Testis (tissue), 3 donors: ENCODE measurements around the gene GPR158. TPM values are rescaled to one million over a fixed set of nuclear protein-coding genes. Genes with fewer than 3 reads are reported as not detected.
"Not testable (repeated sequence)": the region's sequence is repeated elsewhere in the genome, so short reads cannot be mapped to it uniquely, and the experiment has no call there.

Experiments
- DNase-seq: peaks from one replicate; pipeline ENCODE4 v3.0.0-alpha.2; 2019
- H3K27ac ChIP-seq, 2 donors: fragments of 200-600 bp; sonication (generic); one replicate each; pipeline ENCODE4 v1.5.1; 2019
- H3K27me3 ChIP-seq: fragments of 200-600 bp; sonication (generic); one replicate; pipeline ENCODE4 v1.5.1; 2019
- H3K36me3 ChIP-seq: fragments of 200-600 bp; sonication (generic); one replicate; pipeline ENCODE4 v1.5.1; 2017; ENCODE audit warnings: low read depth; ENCODE audit errors: missing control alignments
- H3K4me1 ChIP-seq: fragments of 200-600 bp; sonication (generic); one replicate; pipeline ENCODE4 v1.5.1; 2019
- H3K4me3 ChIP-seq, 2 donors: fragments of 200-600 bp; sonication (generic); one replicate each; pipeline ENCODE4 v1.5.1; 2017 to 2019
- H3K9me3 ChIP-seq: fragments of 200-600 bp; sonication (generic); one replicate; pipeline ENCODE4 v1.5.1; 2017
- CTCF ChIP-seq, 3 experiments: fragments of 450-650 bp in 2 of 3; fragments of 200-600 bp in 1 of 3; sonication (generic) in 1 of 3; IDR thresholded peaks; one replicate each; pipeline ENCODE4 v1.5.1; 2016 to 2019; ENCODE audit warnings: antibody characterized with exemption in 3 of 3, mild to moderate bottlenecking in 2 of 3, moderate library complexity in 1 of 3
- POLR2A ChIP-seq: fragments of 450-650 bp; IDR thresholded peaks from one replicate; pipeline ENCODE4 v1.6.1; 2017; ENCODE audit warnings: antibody characterized with exemption, mild to moderate bottlenecking, moderate library complexity
- WGBS, 2 donors: methylation state at CpG; one replicate each; pipeline ENCODE4 v1.1.5; 2018; 5-methylcytosine and 5-hydroxymethylcytosine counted together
- intact Hi-C: fragments of 100-400 bp; cut with DNase I; formaldehyde crosslinking; loops from one replicate; pipeline ENCODE4 v1.15.1; 2023; ENCODE audit warnings: low total_unique reads
- polyA plus RNA-seq: library from polyadenylated mRNA; stranded (reverse); fragments of 350-450 nt; fragmentation: Illumina TruSeq; extraction: RNeasy Lipid Tissue Mini Kit (QIAGEN cat#74804); gene quantifications from one replicate; pipeline ENCODE4 v1.2.3, GENCODE V29; 2014; ENCODE audit warnings: low read depth, low replicate concordance; ENCODE audit not compliant: insufficient read depth
- total RNA-seq, 2 donors: library from RNA; depleted of rRNA; stranded (reverse); fragments of >200 nt; gene quantifications; one replicate each; pipeline ENCODE4 v1.2.3, GENCODE V29; 2016

The GPR158 gene
- total and polyA plus RNA-seq, 3 donors from 2014 or later: 1.9 to 2.5 (median 2.0) TPM

- intact Hi-C loops: no loop called here
- no peak overlapping the region for H3K4me3 ChIP-seq
- no peak for DNase-seq
- H3K9me3 ChIP-seq: no peaks in the 10 kb centered on the region
- H3K4me1 ChIP-seq: no peaks in the 10 kb centered on the region
- TF ChIP-seq CTCF (IDR thresholded peaks at IDR 0.05): no peak
- no peak for TF ChIP-seq POLR2A
- no peaks in the 10 kb centered on the region for H3K36me3 ChIP-seq
- 22 to 34% methylated on average over 7 of the region's 7 CpGs for WGBS, 2 donors
- H3K27ac ChIP-seq: no peak overlapping the region
- no peaks in the 10 kb centered on the region for H3K27me3 ChIP-seq
These were observed 207.4 kb downstream of the GPR158 start for GRCh38 chr10:25382029-25382810.

DNA sequence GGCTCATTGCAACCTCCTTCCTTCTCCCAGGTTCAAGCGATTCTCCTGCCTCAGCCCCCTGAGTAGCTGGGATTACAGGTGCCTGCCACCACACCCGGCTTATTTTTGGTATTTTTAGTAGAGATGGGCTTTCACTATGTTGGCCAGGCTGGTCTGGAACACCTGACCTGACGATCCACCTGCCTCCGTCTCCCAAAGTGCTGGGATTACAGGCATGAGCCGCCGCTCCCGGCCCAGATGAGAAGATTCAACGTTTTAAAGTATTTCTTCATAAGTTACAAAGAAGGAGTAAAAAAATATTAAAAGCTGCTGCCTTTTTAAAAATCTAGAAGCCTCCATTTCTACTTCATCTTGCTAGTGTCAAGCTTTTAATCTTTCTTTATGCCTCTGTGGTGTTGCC is 208.1 kb downstream of the GPR158 start:
- DNase-seq, H3K4me1 ChIP-seq, H3K4me3 ChIP-seq, H3K9me3 ChIP-seq, intact Hi-C loops, H3K36me3 ChIP-seq, H3K27me3 ChIP-seq, H3K27ac ChIP-seq: not testable (repeated sequence)
- WGBS, 2 donors: 64 to 83% methylated on average over 8 of the region's 8 CpGs

DNA sequence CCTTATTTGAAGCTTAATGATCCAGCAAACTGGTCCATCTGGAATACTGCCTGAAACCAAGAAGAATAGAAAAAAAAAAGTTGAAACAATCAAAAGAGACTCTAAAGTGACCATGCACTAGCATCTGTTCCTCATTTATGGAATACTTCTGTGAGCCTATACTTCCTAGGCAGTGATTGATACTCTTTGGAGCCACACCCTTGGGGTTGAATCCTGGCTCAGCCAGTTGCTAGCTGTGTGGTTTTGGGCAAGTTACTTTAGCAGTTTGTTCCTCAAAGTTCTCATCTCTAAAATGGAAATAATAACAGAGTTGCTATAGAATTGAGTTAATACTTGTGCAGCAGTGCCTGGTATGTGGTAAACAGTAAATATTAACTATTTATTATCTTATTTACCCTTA is 208.9 kb downstream of the GPR158 start:
- Histone ChIP-seq H3K4me1 (no peaks in the 10 kb centered on the region), H3K36me3 (no peaks in the 10 kb centered on the region), H3K27ac (no peak overlapping the region), H3K9me3 (no peaks in the 10 kb centered on the region), H3K27me3 (no peaks in the 10 kb centered on the region), H3K4me3 (no peak overlapping the region)
- TF ChIP-seq CTCF (IDR thresholded peaks at IDR 0.05) (no peak), POLR2A (no peak)
- intact Hi-C loops: no loop called here
- no peak for DNase-seq

GRCh38 chr10:25384618-25385017 is 209.8 kb downstream of the GPR158 start:
- H3K4me3 ChIP-seq: no peak overlapping the region
- intact Hi-C loops: no loop called here

More at GRCh38 chr10:25384618-25385017, 209.8 kb downstream of the GPR158 start:
- WGBS, 2 donors: 79 to 88% methylated on average over 3 of the region's 3 CpGs
- TF ChIP-seq POLR2A: no peak
- TF ChIP-seq CTCF (IDR thresholded peaks at IDR 0.05): no peak
- Histone ChIP-seq H3K9me3 (no peaks in the 10 kb centered on the region), H3K36me3 (no peaks in the 10 kb centered on the region), H3K4me1 (no peaks in the 10 kb centered on the region), H3K27me3 (no peaks in the 10 kb centered on the region), H3K27ac (no peak overlapping the region)
- no peak for DNase-seq
